PC-3 (cell line): ENCODE measurements around the gene PMFBP1.

Experiments used
- EZH2 ChIP-seq: fragments of 300-600 bp; sonication (generic); IDR thresholded peaks from one replicate; pipeline ENCODE4 v1.6.1; 2017; ENCODE audit warnings: antibody characterized with exemption, mild to moderate bottlenecking, low read length; ENCODE audit not compliant: unreplicated experiment
- EZH2phosphoT487 ChIP-seq: fragments of 300-600 bp; sonication (generic); IDR thresholded peaks from 2 replicates; pipeline ENCODE4 v1.6.1; 2018; ENCODE audit warnings: mild to moderate bottlenecking, antibody characterized with exemption, low read length, borderline replicate concordance
- TF ChIP-seq, protein P1 (sequence below): fragments of 300-600 bp; sonication (generic); conservative IDR thresholded peaks from 2 replicates; pipeline ENCODE4 v1.5.1; 2017; ENCODE audit warnings: antibody characterized with exemption, low read depth, mild to moderate bottlenecking, low read length

DNA sequence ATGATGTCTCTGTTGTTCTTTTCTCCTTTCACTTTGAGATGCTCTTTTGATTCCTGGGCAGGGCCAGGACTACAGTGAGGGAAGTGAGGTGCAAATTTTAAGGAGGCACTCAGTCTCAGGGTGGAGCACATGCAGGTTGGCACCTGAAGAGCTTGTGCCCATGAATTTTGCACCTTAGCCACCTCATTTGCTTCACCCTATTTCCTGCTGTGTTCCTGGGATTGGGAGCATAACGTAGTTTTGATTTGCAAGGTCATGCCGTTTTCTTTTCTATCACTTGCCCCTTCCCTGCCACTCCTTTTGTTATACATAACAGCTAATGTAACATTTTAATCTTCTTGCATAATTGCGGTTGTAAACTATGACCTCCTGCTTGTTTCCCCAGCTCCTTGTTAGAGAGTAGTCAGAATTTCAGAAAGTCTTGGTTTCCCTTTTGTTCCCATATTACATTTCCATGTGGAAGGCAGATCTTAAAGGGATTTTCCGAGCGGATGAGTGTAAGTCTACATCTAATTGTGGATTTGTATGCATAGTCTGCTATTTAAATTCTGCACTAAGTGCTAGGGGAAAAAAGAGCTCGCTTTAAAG is 9.8 kb downstream of the PMFBP1 start:
- TF ChIP-seq, protein P1, sequence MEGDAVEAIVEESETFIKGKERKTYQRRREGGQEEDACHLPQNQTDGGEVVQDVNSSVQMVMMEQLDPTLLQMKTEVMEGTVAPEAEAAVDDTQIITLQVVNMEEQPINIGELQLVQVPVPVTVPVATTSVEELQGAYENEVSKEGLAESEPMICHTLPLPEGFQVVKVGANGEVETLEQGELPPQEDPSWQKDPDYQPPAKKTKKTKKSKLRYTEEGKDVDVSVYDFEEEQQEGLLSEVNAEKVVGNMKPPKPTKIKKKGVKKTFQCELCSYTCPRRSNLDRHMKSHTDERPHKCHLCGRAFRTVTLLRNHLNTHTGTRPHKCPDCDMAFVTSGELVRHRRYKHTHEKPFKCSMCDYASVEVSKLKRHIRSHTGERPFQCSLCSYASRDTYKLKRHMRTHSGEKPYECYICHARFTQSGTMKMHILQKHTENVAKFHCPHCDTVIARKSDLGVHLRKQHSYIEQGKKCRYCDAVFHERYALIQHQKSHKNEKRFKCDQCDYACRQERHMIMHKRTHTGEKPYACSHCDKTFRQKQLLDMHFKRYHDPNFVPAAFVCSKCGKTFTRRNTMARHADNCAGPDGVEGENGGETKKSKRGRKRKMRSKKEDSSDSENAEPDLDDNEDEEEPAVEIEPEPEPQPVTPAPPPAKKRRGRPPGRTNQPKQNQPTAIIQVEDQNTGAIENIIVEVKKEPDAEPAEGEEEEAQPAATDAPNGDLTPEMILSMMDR = no peak
- TF ChIP-seq EZH2 (no peak), EZH2phosphoT487 (no peak)
